Ishikawa (cell line): ENCODE data around the gene SKAP1.

Experiments used
- EP300 ChIP-seq: IDR thresholded peaks from 2 replicates; pipeline ENCODE4 v1.6.1; 2012; ENCODE audit warnings: borderline replicate concordance
- FOXM1 ChIP-seq: IDR thresholded peaks from 2 replicates; pipeline ENCODE4 v1.6.1; 2012; ENCODE audit warnings: low read depth, borderline replicate concordance
- RAD21 ChIP-seq: IDR thresholded peaks from 2 replicates; pipeline ENCODE4 v1.6.1; 2012; ENCODE audit warnings: low read depth
- REST ChIP-seq: IDR thresholded peaks from 2 replicates; pipeline ENCODE4 v1.6.1; 2012; ENCODE audit warnings: low read depth, mild to moderate bottlenecking
- TCF12 ChIP-seq: IDR thresholded peaks from 2 replicates; pipeline ENCODE4 v1.6.1; 2012; ENCODE audit warnings: low read depth

GRCh38 chr17:48299760-48300159 is 130.3 kb downstream of the SKAP1 start:
- TF ChIP-seq TCF12 (no peak), RAD21 (no peak), REST (no peak), FOXM1 (no peak), EP300 (no peak)
